ENCODE results near the gene GRIP2.

- peak; percentile 63 to 96 (median 92) for TF ChIP-seq CTCF (IDR thresholded peaks at IDR 0.05)
- no peak for TF ChIP-seq POLR2A (IDR thresholded peaks at IDR 0.05)
Measured at GRCh38 chr3:14508966-14509795, 31.0 kb downstream of the GRIP2 start.
